Endometrial microvascular endothelial cells (primary cell): ENCODE results near the gene RGS7. TPM values are rescaled to one million over a fixed set of nuclear protein-coding genes. Genes with fewer than 3 reads are reported as not detected.
"Not testable (repeated sequence)": the region's sequence is repeated elsewhere in the genome, so short reads cannot be mapped to it uniquely, and the experiment has no call there.

ENCODE experiments used
- in situ Hi-C: cut with HindIII; loops from 2 replicates; pipeline ENCODE4 v1.10.0; 2017; ENCODE audit warnings: low sequenced_read_pairs, low pct_unique_long_range_greater_than_20kb; ENCODE audit errors: inconsistent ontology term
- total RNA-seq: library from RNA; depleted of rRNA; stranded (reverse); fragments of >200 nt; gene quantifications from one replicate; pipeline ENCODE4 v1.2.3, GENCODE V29; 2015; ENCODE audit errors: inconsistent ontology term

The RGS7 gene
- total RNA-seq, 1 donor from 2014 or later = 0.74 TPM

DNA sequence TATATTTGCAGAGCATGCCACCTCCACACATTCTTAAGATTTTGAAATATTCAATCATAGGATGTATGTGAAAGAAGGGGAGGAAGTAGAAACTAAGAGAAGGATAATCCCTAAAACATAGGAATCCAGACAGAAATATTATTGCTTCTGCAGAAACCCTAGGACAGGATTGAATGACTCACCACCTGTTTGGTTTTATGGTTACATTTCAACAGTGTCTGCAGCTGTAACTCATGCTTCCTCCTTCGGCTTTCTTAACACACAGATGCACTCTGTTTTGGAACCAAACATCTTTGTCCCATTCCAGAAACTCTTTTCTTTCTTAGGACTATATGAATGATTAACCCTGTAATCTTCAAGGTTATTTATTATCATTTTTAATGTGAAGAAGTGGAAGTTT, 20.7 kb downstream of the RGS7 start:
- in situ Hi-C loops = no loop called here

DNA sequence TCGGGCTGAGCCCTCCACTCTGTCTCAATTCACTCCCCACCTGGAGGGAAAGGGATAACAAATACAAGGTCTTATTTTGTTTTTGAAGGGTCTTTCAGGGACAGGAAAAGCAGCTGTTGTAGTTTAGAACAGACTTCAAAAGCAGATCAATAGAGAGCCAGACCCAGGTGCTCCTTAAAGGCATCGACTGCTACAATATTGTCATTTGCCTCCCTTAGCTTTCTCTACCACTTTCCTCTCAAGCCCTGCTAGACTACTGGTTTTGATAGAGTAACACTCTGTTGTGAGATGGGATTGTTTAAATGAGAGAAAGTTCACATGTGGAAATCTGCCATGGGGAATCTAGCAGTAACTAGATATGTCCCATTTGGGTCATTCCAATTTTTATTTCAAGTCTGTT, 24.0 kb downstream of the RGS7 start:
- in situ Hi-C loops = no loop called here

DNA sequence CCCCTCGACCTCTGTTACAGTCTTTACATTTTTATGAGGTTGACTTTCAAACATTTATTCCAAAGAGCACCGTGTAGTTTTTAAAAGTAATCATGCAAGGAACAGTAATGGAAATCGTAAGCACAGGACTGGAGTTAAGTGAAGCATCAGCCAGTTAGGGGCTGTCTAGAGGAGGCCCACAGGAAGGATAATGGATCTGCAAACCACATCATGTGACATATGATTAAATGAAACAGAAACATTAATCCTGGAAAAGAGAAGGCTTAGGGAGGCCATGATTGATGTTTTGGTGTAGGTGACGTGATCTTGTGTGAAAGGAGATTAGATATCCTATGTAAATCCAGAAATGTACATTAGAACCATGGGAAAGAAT, 25.0 kb downstream of the RGS7 start:
- in situ Hi-C loops = no loop called here

DNA sequence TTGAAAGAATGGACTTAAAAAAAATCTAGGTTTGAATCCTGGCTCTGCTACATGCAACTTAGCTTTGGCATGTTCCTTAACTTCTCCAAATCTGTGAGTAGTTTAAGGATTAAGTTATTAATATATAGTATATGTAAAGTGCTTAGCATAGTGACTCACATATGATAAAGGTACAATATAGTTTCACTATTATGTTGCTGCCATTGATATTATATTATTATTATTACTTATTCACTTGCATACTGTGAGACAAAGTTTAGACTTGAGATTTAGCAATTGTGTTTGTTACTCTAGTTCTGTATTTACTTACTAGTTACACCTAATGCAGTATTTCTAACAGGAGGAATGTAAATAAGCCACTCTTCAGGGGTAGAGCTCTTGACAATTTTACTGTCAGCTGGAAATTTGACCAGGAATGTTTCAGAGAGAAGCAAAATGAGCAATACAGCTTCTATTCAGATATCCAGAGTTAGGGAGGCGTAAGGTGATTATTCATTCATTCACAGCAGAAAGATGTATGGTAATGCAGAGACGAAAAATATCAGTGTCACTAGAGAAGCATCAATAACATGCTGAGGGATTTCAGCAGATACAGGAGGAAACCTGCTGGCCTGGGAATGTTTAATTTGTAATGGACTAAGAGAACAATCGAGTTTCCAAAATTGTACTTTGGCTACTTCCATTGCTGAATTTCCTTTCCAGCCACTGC, 25.5 kb downstream of the RGS7 start:
- in situ Hi-C loops = no loop called here

DNA sequence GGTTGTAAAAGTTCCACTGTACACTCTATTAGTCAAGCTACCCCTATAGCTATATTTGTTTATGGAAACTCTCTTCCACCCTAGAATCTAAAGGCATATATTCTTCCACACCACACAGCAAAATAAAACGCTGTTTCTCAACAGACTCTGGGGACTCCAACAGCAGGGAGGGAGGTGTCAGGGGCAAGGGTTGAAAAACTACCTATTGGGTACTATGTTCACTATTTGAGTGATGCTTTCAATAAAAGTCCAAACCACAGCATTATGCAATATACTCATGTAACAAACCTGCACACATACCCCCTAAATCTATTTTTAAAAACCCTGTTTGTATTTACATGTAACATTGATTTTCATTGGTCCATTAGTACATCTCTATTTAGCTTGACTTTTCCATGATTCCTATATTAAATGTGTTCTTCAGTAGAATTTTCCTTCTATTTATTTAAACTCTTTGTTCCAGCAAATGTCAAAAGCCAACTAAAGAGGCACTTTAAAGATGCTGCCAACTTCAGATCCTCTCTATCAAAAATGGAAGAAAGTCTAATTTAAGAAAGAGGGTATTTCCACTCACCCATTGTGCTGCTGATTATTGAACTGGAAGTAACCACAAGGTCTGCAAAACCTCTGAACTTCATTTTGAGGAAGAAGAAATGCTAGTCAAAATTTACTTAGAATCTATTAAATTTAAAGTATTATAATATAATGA, 26.2 kb downstream of the RGS7 start:
- in situ Hi-C loops = no loop called here

DNA sequence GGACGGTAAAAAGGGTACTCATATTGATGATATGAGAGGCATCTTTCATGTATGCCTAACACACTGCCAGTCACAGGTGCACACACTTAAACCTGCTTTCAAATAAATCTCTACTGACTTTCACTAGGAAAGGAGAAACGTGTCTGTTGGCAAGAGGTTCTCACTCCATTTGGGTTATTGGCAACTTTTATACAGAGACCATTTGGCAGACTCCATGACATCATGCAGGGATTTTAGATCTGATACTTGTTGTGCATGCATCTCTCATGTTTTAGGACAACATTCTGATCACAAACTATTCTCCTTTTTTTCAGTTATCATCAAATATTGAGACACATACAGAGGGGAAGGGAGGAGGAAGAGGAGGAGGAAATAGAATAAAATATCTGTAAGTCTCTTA, 31.5 kb downstream of the RGS7 start:
- in situ Hi-C loops = no loop called here

DNA sequence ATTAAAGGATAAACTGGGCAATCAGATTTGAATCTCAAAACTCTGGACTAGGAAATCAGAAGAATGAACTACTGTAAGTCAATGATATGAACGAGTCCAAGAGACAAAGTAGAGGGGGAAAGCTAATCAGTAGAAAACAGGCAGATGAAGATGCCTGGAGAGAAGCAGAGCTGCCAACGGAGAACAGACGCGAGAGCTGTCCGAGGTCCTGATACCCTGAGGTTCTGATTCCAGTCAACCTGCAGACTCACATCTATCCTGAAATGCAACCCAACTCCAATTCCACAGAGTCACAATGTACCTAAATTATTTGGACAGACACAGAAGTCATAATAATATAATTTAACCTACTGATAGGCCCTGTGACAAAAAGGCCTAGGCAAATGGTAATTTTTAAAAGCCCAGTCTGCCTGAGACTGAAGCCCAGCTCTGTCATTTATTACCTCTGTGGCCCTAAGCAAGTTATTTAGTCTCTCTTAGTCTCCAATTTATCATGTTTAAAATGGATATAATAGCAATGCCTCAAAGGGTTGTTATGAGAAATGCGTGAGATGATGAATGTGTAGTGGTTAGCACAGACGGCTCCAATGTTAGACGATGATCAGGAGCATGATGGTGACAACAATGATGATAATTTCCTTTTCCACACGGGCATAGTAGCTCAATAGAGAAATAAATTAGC, 33.4 kb downstream of the RGS7 start:
- in situ Hi-C loops = no loop called here

DNA sequence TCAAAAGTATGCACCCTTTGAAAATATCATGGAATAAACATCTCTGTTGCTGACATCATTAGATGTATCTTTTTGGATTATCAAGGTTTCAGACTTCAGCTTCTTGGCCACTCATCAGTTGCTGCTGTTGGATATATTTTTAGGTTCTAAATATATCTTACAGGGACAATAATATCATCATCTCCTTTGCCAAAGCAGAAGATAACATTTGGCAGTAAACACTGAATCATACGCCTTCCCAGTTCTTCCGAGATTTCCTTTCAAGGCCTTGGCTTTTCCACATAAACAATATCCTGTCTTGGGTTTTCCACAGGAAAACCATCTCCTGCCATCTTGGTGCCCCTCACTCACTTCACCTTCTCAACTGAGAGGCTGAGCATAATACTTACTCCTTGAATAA, 39.3 kb downstream of the RGS7 start:
- in situ Hi-C loops = no loop called here

DNA sequence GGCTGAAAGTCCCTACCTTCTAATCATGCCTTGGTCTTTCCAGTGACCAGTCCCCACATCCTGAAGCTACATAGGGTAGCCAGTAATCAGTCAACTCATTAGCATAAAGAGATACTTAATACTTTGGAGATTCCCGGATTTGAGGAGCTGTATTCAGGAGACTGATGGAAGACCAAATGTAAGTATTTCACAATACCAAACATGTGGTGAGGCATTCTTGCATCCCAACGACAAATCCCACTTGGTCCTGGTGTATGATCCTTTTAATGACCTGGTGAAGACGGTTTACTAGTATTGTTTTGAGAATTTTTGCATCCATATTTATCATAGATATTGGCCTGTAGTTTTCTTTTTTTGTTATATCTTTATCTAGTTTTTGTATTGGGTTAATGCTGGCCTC, 40.6 kb downstream of the RGS7 start:
- in situ Hi-C loops = no loop called here

DNA sequence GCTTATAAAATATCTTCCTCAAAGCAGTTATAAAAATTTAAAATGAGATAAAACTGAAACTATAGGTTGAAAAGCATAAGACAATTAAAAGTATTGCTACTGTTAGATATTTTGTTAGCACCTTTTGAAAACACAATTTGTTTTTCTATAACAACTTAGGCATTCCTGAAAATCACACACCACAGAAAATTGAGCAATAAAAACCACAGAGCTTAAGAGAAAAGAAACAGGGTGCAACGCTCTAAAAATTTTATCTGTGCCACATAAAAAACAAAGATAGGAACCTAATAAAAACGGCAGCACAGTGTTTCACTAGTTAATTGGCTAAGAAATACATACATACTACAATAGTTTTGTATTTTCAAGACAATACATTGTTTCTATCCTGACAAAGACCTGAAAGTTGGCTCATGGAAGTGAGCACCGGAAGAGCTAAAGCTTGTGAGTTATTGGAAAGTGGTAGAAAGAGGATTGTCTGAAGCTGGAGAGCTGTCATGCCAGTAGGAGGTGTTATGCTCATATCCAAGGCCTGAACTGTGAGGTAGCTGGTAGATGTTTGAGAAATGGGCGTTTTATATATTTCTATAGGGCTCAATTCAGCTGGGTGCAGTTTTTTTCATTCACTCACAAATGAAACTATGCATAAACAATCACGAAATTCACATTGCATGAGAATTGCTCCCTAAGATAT, 45.8 kb downstream of the RGS7 start:
- in situ Hi-C loops = no loop called here

DNA sequence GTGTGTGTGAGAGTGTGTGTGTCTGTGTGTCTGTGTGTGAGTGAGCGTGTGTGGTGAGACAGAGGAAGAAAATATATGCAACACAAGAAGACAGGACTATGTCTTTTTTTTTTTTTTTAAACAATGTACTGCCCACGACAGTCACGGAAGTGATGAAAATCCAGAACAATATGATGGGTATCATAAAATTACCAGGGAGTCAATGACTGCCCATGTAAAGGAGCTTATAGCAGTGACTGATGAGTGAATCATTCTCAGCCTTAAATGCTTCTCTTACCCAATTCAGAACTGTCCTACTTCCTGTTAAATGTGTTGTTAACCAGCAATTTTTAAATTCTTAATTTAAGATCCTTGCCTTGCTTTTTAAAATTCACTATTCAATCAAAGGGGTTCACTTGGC, 46.6 kb downstream of the RGS7 start:
- in situ Hi-C loops = no loop called here

DNA sequence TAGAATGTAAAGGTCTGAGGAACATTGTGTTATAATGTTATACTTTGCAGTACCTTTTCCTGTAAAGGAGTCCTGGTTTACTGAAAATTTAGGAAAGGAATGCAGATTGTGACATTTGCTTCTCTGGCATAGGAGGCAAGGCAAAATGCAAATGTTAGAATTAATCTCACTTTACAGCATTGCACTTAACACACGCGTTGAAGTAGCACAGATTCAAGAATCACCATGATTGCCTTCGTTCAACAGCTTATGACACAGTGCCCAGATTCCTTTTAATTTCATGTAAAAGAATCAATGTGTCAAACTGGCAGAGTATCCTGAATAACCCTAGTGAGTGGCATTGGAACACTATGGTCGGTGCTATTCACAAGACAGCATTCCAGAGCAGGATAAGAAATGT, 47.4 kb downstream of the RGS7 start:
- in situ Hi-C loops = no loop called here

DNA sequence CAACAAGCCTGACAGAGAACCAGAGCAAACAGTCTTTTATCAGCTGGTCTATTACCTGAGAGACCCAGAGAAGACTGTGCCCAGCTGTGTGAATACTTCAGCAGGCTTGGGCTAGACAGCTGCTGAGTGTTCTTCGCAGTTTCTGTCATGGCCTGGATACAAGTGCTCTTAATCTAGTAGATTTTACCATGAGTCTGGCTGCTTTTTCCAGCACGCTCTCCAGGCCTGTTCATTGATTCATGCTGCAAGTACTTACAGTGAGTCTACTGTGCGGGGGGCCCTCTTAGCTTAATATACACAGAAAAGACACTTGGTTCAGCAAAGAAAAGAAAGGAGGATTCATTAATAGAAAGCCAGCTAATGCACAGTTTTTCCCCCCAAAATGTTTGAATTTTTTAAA, 48.5 kb downstream of the RGS7 start:
- in situ Hi-C loops = no loop called here

DNA sequence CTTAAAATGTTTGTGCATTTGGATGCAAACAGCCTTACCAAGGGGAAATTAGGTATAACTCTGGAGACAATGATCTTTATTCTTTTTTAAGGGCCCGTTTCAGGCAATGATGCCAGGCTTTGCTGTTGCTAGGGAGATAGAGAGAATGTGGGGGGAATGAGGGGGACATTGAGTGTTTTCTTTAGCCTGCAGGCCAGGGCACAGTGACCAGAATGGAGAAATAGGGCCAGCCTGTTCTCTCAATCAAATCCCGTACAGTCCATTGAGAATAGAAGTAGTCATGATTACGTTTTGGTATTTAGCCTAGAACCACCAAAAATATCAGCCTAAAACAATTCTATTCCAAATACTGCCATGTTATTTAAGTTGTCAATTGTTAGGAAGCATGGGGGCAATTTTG, 49.0 kb downstream of the RGS7 start:
- in situ Hi-C loops = no loop called here

DNA sequence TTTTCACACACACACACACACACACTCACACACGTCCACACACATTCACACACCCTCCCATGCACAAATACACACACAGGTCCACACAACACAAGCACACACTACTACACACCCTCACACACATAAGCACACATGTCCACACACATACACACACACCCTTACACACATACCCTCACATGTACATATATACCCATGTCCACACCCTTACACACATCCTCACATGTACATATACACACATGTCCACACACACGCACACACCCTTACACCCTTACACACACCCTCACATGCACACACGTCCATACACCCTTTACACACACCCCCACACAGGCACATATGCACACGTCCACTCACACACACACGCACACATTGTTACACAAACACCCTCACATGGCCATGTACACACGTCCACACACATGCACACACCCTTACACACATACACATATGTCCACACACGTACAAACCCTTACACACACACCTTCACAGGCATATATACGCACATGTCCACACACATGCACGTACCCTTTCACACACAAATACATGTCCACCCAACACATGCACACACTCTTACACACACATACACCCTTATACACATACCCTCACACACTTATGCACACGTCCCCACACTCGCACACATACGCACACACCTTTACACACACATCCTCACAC, 50.7 kb downstream of the RGS7 start:
- in situ Hi-C loops = no loop called here

DNA sequence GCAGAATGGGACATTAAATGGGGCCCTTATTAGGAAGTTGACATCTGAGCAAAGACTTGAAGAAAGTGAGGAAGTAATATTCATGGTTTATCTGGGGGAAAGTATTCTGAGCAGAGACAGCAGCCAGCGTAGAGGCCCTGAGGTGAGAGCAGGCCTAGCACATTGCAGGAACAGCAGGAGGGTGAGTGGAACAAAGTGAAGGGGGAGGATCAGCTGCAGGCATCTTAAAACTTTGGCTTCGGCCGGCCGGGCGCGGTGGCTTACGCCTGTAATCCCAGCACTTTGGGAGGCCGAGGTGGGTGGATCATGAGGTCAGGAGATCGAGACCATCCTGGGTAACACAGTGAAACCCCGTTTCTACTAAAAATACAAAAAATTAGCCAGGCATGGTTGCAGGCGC, 55.0 kb downstream of the RGS7 start:
- in situ Hi-C loops = not testable (repeated sequence)

DNA sequence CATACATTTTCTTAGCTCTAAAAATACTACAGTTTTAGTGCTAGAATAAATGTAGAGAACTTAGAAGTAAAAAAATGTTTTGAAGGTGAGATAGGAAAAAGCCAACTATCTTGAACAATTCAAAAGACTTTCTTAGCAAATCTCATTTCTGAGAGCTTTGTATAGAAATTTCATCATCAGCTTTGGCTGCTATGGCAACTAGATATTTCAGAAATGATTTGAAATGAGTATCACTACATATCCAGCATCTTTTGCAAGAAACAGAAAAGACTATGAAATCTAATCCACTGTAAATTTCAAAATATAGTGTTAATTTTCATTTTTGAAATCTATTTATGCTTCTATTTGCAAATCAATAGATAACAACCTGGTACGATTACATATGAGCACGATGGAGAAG, 57.7 kb downstream of the RGS7 start:
- in situ Hi-C loops = no loop called here

DNA sequence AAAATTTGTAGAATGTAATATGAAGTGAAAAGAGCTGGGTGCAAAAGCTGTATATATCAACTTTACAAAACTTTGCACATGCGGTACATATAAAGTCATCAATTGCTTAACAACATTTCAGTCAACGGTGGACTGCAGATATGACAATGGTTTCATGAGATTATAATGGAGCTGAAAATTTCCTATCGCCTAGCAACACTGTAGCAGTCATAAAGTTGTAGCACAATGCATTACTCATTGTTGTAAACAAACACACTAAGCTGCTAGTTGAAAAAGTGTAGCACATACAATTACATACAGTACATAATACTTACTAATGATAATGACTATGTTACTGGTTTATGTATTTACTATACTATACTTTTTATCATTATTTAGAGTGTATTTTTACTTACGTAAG, 64.0 kb downstream of the RGS7 start:
- in situ Hi-C loops = no loop called here

DNA sequence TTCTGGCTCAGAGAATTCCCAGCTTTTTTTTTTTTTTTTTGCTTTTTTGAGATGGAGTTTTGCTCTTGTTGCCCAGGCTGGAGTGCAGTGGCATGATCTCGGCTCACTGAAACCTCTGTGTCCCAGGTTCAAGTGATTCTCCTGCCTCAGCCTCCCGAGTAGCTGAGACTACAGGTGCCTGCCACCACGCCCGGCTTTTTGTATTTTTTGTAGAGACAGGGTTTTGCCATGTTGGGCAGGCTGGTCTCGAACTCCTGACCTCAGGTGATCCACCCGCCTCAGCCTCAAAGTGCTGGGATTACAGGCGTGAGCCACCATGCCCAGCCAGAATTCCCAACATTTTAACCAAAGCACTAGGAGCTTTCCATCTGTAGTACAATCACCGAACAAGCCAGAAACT, 65.5 kb downstream of the RGS7 start:
- in situ Hi-C loops = not testable (repeated sequence)
